Stimulated activated CD4-positive, alpha-beta T cell treated with anti-CD3 and anti-CD28 coated beads, Interleukin-1b, Interleukin-23, amount 100 ng/mL, for 4 hours (primary cell): ENCODE results near the gene RBM26.
"Not testable (repeated sequence)": the region's sequence is repeated elsewhere in the genome, so short reads cannot be mapped to it uniquely, and the experiment has no call there.

Experiments used
- DNase-seq, 2 donors: peaks; one replicate each; pipeline ENCODE4 v3.0.0-alpha.2; 2020; ENCODE audit warnings: low read depth in 2 of 2

RBM26 gene

DNA sequence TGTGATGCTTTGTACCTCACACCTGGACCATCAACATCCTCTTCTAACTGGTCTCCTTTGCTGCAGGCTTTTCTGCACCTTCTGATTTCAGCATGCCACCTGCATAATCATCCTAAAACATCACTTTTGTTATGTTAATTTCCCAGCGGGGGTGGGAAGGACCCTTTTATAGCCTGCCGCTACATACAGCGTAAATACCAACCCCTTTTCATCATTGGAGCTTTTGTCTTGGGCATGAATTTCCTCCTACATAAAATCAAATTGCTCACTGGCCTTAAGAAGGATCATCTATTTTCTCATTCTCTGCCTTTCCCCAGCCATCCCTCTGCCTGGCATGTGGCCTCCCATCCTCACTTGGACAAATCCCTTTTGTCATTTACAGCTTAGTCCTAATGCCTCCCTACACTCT lies 124.7 kb downstream of the RBM26 start:
- DNase-seq = no peak

DNA sequence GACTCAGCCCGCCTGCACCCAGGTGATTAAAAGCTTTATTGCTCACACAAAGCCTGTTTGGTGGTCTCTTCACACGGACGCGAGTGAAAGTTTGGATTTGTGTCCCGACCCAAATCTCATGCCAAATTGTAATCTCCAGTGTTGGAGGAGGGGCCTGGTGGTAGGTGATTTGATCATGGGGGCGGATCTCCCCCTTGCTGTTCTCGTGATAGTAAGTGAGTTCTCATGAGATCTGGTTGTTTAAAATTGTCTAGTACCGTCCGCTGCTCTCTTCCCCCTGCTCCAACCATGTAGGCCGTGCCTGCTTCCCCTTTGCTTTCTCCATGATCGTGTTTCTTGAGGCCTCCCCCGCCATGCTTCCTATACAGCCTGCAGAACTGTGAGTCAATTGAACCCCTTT lies 126.3 kb downstream of the RBM26 start:
- DNase-seq = not testable (repeated sequence)

DNA sequence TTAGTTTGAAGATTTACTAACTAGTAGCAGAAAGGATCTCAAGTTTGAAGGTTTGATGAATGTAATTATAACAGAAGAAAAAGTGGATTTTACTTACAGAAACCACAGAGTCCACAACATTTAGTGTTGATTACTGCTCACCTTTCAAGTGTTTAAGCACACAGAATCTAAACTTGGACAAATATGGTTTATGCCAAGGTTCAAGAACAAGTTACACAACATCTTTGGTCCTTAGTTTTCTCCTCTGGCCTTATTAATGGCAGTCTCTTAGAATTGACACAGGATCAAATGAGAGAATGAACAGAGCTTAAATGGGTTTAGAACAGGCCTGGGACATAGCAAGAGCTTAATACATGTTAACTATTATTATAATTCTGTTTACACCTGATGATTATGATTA lies 133.0 kb downstream of the RBM26 start:
- DNase-seq = no peak

DNA sequence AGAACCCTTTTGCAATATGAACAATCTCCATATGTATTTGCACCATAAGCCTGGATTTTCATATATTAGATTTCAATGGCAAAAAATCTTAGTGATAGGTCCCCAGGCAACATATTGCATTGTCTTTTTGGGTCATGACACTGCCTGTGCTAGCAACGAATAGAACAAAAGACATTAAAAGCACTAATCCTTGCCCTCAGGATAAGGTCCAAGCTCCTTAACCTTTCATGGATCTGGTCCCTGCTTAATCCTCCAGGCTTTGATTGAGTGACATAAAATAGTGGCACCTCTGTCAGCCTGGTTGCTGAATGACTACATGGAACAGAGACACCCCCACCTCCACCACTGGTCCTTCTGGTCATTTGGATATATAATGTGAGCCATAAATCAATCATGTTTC lies 134.4 kb downstream of the RBM26 start:
- DNase-seq = no peak

DNA sequence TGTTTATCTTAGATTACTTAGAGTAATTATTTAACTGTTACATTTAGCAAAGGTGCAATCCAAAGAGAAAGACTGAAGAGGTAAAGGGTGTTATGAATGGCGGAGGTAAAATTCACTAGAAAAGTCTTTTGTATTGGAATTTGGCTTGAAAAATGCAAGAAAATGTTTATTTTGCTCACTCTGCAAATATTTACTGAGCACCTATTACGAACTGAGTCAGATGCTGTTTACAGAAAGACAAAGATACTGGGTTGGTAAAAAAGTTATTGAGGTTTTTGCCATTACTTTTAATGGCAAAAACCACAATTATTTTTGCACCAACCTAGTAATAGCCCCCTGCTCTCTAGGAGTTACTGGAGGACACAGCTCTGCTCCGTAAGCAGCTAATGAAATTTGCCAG lies 135.2 kb downstream of the RBM26 start:
- DNase-seq = no peak
